GM19372 (cell line): ENCODE data around the gene CYP27A1.

Source experiments
- ATAC-seq: cut with Tn5 transposase; IDR thresholded peaks from one replicate; pipeline ENCODE4 v1.9.1; 2021; ENCODE audit warnings: mild to moderate bottlenecking, low read depth, moderate library complexity; ENCODE audit not compliant: unreplicated experiment

Gene CYP27A1

DNA sequence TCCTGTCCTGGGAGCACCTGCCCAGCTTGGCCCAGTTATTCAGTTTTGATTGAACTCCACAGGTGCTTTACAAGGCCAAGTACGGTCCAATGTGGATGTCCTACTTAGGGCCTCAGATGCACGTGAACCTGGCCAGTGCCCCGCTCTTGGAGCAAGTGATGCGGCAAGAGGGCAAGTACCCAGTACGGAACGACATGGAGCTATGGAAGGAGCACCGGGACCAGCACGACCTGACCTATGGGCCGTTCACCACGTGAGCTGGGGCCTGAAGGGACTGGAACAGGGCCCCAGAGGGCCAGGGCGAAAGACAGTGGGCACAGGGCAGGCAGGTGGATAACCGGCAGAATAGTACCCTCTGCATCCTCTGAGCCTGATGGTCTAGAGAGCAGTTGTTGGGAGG lies 27.6 kb downstream of the CYP27A1 start:
- ATAC-seq = no peak

DNA sequence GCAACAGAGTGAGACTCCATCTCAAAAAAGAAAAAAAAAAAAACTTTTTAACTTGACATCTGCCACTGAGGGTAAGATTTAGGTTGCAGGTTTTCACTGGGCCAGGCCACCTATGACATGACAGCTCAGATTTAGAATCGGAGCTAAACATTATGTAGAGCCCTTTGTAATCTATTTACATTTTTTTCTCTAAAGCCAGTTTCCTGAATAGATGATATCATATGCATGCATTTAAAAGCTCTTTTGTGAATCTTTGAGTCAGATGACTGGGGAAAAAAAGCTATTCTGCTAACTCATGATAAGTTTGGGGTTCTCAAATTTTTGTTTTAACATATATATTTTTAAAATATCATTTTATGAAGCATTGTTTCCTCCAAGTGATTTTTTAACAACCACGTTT lies 28.3 kb downstream of the CYP27A1 start:
- ATAC-seq = no peak

DNA sequence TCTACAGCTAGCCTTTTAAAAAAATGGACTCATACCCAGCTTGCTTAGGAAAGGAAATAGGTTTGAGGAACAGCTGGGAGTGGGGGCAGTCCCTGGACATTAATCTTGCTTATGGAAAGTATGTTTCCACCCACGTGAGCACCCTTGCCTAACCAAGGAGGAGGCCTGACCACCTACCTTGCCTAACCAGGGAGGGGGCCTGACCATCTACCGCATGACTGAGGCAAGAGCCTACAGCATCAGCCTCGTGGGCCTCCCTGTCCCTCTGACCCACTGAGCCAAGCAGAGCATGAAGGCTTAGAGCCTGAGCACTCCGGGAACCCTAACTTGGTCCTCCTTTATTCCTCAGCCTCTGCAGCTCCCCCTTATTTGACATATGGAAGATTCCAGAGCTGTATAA lies 29.4 kb downstream of the CYP27A1 start:
- no peak for ATAC-seq

DNA sequence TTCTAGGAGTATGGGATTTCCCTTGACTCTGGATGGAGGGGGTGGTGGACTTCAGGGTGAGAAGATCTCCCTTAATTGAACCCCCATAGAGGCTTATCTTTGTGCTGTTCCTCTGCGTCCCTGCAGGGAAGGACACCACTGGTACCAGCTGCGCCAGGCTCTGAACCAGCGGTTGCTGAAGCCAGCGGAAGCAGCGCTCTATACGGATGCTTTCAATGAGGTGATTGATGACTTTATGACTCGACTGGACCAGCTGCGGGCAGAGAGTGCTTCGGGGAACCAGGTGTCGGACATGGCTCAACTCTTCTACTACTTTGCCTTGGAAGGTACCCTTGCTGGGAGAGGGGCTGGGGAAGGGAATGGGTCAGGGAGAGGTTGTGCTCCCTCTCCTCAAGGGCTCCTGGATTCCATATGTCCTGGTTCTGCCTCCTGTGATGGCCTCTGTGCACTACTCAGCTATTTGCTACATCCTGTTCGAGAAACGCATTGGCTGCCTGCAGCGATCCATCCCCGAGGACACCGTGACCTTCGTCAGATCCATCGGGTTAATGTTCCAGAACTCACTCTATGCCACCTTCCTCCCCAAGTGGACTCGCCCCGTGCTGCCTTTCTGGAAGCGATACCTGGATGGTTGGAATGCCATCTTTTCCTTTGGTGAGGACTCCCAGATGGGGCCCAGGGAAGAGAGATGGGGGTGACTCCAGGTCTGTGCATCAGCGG lies 30.3 kb downstream of the CYP27A1 start:
- no peak for ATAC-seq

DNA sequence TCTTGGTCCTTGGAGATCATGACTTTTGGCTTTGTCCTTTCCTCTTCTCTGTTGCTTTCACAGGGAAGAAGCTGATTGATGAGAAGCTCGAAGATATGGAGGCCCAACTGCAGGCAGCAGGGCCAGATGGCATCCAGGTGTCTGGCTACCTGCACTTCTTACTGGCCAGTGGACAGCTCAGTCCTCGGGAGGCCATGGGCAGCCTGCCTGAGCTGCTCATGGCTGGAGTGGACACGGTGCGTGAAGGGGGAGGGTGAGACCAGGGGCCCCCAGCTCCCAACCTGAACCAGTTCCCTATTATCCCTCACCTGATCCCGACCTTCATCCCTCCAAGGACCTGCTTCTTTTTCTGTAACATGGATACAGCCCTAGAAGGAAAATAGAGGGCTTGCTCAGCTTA lies 30.9 kb downstream of the CYP27A1 start:
- ATAC-seq = no peak

DNA sequence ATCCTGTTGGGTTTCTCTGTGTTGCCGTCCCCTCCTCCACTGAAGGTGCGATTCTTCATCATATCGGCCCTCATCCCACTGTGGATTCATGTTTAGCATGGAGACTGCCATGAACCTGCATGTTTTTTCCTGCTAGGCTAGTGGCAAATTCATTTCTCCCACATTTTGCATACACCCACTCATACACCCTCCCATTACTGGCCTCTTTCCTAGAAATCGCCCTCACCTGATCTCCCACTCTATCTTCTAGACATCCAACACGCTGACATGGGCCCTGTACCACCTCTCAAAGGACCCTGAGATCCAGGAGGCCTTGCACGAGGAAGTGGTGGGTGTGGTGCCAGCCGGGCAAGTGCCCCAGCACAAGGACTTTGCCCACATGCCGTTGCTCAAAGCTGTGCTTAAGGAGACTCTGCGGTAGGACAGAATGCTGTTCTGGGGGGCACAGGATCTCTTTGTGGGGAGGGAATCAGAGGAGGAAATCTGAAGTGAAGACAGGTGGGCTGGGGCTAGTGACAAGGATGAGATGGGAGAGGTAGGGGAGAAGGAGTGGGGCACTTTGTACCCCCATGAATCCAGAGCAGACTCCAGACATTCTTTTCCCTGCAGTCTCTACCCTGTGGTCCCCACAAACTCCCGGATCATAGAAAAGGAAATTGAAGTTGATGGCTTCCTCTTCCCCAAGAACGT lies 32.0 kb downstream of the CYP27A1 start:
- no peak for ATAC-seq

DNA sequence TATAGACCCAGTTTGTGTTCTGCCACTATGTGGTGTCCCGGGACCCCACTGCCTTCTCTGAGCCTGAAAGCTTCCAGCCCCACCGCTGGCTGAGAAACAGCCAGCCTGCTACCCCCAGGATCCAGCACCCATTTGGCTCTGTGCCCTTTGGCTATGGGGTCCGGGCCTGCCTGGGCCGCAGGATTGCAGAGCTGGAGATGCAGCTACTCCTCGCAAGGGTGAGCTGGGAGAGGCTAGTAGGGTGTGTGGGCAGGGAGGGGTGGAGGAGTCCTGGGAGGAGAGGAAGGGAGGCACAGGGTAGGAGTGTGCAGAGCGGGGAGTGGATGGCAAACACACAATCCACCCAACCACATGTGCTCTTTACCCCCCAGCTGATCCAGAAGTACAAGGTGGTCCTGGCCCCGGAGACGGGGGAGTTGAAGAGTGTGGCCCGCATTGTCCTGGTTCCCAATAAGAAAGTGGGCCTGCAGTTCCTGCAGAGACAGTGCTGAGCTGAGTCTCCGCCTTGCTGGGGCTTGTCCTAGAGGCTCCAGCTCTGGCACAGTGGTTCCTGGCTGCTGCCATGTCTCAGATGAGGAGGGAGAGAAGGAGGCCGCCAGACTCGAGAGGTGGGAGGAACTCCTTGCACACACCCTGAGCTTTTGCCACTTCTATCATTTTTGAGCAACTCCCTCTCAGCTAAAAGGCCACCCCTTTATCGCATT lies 32.7 kb downstream of the CYP27A1 start:
- no peak for ATAC-seq

DNA sequence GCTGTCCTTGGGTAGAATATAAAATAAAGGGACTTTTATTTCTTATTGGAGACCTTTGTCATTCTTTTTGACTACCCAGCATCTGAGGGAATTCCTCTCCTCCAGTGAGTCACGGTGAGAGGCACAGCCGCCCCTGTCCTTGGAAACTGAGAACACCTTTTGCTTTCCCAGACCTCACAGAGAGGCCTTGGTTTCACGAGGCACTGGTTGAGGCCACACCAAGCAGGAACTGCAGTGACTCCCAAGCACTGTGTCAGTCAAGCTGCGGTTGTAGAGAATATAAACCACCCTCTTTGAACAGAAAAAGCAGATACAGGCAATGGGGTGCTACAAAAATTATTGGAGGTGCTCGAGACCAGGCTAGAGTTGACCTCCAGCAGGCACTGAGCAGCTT lies 33.3 kb downstream of the CYP27A1 start:
- ATAC-seq = no peak

DNA sequence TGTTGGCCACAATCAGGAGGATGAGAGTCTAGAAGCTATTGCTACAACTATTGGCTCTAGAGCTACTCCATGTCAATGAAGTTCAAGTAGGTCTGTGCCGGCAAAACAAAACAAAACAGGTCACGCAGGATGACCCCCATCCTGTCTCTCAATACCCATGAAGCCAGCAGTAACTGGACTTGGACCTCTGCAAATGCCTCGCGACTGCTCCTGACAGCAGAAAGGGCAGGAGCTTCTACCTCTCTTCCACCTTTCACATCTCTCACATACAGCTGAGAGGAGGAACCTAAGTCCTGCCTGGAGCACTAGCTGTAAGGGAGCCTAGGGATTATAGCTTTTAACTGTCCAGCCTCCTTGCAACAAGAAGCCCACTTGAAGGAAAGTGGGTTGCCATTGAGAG lies 33.7 kb downstream of the CYP27A1 start:
- no peak for ATAC-seq

DNA sequence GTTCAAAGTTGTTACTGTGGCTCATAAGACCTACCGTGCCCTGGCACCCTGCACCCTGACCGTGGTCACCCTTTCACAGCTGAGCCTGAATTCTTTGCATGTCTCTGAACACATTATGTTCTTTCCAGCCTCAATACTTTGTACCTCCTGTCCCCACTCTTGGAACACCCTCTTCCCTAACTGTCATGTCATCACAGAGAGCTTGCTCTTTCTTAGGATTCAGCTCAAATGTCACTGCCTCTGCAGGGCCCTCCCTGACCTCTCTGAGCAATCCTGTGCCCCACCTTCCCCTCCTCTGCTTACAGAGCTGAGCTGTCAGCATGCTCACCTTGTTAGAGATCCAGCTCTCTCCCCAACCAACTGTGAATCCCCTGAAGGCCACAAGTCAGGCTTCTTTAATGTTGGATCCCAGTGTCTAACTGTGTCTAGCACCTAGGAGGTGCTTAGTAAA lies 34.6 kb downstream of the CYP27A1 start:
- ATAC-seq = no peak

DNA sequence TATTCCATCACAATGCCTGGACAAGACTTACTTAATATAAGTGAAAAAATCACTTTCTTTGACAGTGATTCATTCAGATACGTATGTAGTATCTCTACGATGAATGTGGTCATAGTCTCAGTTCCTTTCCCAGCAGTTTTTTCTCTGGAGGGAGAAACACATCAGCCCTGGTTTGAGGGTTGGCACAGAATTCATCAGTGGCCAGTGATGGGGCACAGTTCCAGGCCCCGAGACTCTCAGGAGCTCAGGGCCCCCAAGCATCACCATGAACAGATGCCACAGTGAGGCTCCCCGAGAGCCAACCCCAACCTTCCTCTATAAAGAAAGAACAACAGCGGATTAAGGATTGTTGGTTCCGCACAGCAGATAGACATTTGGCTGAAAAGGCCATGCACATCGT lies 37.1 kb downstream of the CYP27A1 start:
- ATAC-seq = no peak

DNA sequence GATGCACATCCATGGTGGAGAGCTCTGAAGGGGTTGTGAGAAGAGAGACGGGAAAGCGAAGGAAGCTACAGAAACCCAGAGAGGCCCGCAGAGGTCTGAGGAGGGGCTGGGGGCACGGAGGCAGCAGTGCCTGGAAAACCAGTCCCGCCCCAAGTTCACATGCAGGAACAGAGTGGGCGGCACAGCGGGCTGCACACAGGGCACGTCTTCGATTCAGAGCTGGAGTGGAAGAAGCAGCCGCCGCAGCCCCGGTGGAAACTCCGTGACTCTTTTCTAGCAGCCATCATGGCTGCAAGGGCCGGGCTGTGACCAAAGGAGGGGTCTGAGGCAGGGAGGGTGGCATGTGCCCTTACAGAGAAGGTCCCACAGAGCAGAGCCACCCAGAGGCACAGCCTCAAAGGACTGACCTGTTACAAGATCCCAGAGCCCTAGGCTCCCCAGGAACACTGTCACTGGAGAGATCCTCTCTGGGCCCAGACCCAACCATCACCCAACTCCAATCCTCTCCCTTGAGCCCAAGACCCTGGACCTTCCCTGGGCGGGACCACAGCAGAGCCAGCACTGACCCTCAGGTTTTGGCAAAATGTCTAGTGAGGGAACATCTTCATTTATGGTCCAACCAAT lies 38.9 kb downstream of the CYP27A1 start:
- ATAC-seq = no peak

DNA sequence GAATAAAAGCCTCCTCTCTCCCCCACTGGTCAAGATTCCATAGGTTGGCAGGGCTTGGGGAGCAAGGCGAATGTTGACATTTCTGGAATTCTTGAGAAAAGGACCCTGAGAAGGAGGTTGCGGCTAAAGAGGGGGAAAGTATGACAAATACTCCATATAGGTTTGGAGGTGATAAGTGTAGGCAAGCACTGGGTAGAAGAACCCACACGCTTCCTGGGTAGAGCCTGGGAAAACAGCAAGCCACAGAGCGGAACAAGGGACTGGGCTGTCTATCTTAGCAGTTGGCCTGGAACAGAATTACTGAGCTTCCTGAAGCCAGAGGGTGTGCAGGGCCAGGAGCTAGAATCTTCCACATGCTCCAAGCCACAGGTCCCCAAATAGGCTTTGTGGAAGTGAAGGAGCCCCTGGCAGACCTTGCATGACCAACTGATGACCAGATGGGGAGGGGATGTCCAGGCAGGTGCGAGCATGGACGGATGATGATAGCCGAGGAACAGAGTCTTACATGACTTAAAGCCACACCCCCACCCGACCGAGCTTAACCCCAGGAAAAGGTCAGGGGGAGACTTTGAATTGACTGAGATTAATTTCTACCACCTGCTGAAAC lies 39.8 kb downstream of the CYP27A1 start:
- ATAC-seq = no peak

DNA sequence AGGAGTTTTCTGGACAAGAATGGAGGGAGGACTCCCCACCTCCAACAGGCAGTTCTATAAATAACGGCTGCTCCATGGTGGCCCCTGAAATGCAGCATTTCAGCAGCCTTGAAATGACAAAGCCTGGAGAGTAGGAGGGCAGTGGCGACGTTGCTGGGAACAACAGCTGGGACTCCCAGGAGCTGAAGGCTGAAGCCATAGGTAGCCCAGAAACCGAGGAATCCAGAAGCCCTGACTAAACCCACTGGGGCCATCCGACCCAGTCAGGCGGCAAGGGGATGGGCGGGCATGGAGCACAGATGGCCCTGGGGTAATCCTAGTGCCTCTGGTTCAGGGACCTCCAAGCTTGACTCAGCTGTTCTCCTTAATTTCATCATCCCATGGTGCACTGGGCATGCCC lies 40.7 kb downstream of the CYP27A1 start:
- ATAC-seq = no peak

DNA sequence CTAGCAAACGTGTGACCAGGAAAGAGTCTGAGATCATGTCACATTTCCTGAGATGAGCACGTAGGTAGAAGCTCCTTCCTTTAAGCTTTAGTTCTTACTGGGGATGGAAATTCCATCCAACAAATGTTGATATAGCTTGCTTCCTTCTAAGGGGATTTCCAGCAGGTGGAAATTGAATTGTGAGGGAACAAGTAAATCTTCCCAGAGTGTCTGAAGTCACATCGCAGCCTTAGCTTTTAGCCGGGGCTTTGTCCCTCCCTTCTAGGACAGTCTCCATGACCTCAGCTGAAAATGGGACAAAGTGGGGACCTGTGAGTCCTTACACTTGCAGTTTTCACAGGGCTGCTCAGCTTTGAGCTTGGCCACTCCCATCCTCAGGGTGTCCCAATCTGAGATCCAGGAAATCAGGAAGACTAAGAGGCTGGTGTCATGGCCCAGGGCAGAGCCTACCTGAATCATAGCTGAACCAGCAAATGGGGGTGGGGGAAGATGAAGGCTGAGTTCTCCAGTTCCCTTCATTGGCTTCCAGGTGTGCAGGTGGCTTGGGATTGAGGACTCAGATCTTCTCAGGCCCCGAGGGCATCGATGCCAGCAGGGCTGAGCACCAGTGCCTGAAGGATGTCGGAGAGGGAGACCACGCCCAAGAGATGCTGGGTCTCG lies 41.4 kb downstream of the CYP27A1 start:
- no peak for ATAC-seq

DNA sequence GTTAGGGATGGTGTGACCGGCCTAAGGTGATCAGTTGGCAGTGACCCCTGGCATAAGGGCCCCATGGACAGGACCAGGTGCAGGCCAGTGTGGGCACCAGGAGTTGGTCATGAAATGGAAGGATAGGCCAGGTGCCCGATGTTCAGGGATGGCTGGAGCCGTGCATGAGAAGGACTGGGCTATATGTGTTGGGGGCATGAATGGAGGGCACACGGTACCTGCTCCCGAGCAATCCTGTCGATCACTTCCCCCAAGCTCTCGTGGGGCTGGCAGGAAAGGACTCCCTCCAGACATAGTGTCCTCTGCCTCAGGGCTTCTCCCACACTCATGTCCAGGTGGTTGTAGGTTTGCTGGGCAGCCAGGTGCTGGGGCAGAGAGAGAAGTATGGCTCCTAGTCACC lies 42.1 kb downstream of the CYP27A1 start:
- no peak for ATAC-seq

DNA sequence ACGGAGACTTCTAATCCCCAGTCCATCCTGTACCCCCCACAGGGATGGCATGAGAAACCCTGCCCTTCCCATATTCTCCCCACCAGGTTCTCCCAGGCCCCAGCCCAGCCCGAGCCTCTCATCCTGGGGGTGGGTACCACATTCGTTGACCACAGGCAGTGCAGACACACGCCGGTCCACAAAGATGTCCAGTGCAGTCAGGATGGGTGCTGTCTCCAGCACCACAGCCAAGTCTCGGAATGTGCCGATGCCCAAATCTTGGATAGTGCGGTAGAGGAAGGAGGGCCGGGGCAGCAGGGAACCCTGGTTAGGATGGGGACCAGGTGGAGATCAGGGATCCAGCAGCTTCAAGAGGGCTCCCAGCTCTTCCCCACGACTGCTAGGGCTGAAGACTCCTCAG lies 44.8 kb downstream of the CYP27A1 start:
- ATAC-seq = no peak

DNA sequence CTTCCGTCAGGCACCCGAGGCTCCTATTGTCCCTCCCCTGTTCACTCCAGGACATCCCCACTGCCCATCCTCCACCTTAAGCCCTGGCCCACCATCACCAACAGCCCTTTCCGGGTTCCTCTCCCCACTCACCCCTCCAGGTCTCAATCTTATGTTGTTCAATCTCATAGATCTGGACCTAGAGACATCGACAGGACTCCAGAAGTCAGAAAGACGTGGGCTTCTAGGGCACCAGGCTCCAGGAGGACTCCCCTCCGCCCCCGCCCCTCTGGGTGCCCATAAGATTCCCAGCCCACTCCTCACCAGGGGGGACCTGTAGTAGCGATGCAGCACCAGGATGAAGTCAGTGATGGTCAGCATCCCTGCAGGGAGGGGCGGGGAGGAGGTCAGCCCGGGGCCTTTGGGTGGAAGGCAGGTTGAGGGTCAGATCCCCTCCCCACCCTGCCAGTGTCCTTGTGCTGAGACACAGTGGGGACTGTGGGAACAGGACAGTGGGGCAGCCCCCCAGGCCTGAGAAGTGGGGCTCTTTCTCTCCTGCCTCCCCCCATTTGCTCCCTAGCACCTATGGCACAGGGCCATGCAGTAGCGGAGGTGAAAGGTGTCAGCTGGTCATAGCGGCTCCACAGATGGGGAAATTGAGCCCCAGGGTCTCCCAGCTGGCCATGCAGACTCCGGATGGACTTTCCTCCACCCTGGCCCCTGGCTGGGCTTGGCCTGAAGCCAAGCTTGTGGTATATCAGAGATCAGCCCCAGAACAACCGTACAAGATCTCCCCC lies 45.9 kb downstream of the CYP27A1 start:
- no peak for ATAC-seq

DNA sequence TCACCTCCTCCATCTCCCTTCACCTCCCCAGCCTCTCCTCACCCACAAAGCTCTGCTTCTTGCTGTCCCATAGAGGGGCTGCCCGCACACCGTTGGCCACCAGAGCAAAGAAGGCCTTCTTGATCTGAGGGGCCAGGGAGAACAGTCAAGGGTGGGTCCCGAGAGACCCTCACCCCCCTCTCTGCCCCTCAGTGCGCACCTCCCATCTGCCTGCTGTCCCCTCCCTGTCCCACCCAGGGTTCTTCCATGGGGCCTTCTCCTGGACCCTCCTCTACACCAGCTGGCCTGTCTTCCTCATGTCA lies 46.5 kb downstream of the CYP27A1 start:
- ATAC-seq = no peak
